GM21825 (cell line): ENCODE data around the gene DRC7.

Source experiments
- ATAC-seq: cut with Tn5 transposase; IDR thresholded peaks from one replicate; pipeline ENCODE4 v1.9.1; 2021; ENCODE audit warnings: mild to moderate bottlenecking, moderate library complexity; ENCODE audit not compliant: unreplicated experiment

Gene DRC7

GRCh38 chr16:57781349-57781740 is 86.7 kb downstream of the DRC7 start:
- no peak for ATAC-seq
